NCI-H1092 treated with DMSO at 0.1 percent for 48 hours (cell line): ENCODE measurements around the gene KCNC3.
A peak's percentile ranks its signal among the peaks of the same experiment; 100 is the strongest.
"Not testable (repeated sequence)": the region's sequence is repeated elsewhere in the genome, so short reads cannot be mapped to it uniquely, and the experiment has no call there.

Experiments
- DNase-seq: peaks from one replicate; lab custom pipeline; 2025; lab: John Stamatoyannopoulos, UW

Gene KCNC3

DNA sequence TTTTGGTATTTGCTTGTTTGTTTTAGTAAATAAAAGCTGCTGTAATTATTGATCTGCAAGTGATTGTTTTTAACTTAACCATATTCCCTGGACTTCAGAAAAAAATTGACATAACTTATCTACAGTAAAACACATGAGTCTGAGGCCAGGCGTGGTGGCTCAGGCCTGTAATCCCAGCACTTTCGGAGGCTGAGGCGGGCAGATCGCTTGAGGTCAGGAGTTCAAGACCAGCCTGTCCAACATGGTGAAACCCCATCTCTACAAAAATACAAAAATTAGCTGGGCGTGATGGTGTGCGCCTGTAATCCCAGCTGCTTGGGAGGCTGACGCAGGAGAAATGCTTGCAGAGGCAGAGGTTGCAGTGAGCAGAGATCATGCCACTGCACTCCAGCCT lies 24.3 kb upstream of the KCNC3 start:
- not testable (repeated sequence) for DNase-seq

DNA sequence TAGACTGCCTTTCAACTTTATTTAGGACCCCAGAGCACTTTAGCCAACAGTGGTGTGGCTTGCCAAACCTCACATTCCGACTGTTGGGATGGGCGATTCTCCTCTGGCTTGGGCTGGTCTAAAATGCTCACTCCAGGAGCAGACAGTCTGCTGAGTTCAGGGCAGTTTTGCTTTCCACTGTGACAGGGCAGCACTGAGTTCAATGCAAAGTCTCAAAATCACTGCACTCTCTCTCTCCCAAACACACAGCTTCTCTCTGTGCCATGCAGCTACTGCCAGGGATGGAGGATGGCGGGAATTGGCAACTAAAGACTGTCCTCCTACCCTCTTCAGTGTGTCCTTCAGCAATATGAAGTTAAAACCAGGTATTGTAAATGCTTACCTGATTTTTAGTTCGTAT lies 23.1 kb upstream of the KCNC3 start:
- no peak for DNase-seq

DNA sequence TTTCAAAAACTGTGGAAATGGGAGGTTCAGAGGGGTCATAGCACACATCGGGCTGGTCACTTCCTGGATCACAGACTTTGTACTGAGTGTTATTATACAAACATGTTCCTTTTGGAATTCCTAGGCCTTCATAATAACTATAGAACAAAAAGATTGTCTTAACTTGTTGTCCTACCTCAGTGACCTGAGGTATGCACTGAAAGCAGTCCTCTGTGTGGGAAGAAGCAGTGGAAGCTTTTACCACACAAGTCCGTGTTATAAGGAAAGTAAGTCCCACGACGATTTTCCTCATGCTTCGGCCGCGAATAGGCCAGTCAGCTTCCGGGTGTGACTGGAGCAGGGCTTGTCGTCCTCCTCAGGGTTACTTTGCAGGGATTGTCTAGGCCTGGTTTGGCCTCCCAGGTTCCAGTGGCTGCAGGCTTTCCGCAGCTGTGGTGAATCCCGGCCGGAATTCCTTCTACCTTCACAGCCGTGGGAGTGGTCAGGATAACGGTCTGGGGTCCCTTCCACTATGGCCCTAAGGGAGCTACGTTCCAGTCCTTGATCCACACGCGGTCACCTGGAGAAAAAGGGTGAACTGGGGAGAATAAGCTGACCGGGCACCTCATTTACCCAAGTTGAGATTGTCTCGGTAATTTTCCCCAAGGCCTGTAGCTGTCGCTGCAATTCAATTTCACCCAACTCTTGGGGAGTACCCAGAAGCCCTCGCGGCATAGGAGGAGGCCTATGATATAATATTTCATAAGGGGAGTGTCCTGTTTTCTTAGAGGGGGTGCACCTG lies 20.3 kb upstream of the KCNC3 start:
- DNase-seq = no peak

DNA sequence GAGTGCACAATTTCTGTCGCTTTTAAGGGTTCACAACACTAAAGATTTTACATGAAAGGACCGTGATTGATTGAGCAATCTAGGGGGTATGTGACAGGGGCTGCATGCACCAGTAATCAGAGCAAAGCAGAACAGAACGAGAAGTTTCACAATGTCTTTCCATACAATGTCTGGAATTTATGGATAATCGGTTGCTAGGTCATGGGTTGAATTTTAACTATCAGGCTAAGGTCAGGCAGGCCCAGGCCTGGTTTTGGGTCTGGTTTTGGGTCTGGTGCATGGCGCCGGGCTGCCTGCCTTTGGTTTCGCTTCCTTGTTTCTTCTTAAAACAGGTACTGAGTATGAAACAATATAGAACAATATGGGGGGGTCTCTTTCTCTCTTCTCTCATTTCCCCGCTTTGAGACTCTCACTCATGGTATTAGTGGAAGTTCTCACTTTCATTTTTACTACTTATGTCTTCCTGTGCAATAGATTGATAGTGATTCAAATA lies 18.0 kb upstream of the KCNC3 start:
- not testable (repeated sequence) for DNase-seq

DNA sequence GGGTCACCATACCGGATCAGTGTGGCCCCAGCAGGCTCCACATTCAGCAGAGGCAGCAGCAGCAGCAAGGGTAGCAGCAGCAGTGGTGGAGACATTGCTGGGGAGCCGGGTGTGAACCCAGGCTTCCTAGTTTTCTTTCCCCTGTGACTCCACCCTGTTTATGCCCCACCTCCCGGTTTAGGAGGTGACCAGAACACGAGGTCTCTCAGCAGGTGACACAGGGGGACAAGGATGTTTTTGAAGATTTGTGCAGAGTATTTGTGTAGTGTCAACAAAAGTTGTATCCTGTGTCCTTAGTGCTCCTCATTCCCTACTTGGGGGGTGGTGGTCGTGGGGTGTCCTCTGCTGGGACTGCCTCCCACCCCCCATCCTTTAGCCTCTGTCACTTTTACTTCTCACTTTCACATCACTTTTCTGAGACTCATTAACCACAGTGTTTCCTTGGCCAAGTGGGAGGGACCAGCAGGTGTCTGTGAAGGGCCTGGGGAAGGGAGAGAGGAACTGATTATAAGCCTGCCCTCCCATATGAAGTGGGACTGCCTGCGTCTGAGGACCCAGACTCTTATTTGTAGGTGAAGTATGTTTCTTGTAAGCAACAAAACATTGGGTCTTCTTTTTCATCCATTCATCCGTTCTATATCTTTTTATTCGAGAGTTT lies 15.6 kb upstream of the KCNC3 start:
- no peak for DNase-seq

DNA sequence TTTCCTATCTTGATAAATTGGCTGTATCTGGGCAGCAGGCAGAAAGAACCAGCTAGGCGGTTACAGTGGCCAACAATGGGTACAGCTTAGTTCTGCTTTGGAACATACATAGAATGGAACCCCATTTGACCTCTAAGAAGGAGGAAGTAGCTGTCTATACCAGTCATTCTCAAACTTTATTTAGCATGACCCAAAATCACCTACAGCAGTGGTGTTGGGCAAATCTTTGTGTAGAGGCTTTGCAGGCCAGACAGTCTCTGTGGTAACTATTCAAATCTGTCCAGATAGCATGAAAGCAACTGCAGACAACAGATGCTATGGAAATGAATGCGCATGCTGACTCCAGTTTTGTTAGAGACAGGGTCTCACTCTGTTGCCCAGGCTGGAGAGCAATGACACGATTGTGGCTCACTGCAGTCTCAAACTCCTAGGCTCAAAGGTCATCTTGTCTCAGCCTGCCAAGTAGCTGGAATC lies 12.0 kb upstream of the KCNC3 start:
- no peak for DNase-seq

DNA sequence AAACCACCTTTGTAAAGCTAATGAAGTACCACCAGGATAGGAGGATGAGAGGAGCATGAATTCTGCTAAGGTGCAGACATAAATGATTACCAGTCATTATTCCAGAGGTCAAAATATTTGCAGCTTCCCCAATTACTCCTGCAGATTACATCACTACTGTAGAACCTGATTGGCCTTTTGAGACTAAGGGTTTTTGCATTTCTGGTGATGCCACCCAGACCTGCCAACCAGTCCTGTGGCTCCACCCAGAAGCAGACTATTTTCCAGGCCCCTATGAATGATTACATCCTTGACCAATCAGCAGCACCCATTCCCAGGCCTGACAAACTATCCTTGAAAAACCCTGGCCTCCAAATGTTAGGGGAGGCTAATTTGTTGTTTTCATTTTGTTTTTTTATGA lies 11.2 kb upstream of the KCNC3 start:
- DNase-seq = no peak

DNA sequence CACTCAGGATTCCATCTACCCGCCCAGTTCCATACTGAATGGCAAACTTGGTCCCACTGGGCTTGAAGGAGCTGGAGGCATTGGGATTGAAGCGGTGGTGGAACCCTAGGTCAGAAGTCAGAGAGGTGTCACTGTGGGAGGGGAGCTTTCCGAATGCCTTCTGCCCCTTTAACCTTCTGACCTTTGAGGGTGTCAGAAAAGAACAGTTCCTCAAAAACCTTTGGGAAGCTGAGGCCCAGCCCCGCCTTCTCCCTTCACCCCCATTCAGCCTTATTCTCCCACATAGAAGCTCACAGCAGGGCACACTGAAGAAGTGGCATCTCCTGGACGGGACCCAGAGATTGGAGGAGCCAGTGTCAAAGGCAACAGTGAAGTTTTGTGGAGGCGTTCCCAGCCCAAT lies 7.9 kb upstream of the KCNC3 start:
- DNase-seq = not testable (repeated sequence)

DNA sequence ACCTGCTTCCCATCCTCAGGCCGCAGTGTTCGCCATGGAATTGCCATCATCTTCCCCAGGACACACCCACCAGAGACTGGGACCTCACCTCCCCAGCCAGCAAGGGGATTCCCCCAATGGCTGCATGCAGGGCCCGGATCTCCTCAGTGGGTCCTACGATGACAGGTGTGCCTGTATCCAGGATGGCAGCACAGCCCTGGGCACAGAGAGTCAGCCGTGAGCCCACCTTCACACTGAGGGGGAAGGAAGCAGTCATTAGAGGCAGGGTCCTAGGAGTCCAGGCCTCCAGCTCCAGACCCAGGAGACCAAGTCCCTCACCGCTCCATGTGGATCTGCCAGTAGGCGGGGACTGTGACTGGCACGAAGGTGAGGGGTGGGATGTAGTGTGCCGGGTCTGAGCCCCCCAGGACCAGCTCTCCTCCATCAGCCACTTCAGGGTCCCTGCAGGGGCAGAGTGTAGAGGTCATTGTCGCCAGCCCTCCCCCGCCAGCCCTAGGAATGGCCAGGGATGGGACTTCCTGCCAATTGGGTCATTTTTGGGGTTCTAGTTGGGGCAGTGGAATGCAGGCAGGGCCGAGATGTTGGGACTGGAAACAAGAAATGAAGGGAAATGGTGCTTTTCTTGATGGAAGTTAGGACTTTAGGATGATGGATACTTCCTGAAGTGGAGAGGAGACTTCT lies 5.7 kb upstream of the KCNC3 start:
- no peak for DNase-seq

DNA sequence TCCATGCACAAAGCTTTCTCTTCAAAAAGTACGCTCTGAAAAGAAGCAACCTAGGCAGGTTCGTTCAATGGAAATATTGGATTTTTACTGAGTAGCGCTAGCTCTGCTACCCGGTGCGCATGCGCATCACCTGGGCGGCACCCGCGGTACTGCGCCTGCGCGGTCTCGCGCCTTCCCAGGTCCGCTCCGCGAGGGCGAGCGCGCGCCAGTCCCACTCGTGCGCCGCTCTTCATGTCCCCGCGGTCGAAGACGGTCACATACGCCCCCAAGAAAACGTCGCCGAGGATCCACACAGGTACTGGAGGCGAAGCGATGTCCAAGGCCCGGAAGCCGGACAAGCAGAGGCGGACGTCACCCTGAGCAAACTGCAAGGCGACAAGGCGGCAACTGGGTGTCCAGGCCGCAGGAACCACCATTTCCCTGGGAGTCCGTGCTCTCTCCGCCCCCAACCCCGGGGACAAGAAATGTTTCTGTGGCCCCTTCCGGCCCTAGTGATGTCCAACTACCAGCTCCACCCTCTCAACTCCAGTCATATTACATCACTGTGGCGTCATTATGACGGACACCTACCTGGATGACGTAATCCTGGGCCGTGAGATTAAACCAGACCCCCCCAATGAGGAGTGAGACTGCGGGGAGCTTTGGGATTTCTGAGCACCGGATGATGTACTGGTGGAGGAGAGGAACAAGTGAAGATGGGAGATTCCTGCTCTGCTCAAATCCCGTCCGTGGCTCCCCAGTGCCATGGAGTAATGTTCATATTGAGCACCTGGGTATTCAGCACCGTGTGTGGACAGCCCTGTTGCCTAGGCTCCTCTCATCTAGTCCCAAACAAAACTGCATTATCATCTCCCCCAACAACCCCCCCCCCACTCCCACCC lies 4.8 kb upstream of the KCNC3 start:
- no peak for DNase-seq

DNA sequence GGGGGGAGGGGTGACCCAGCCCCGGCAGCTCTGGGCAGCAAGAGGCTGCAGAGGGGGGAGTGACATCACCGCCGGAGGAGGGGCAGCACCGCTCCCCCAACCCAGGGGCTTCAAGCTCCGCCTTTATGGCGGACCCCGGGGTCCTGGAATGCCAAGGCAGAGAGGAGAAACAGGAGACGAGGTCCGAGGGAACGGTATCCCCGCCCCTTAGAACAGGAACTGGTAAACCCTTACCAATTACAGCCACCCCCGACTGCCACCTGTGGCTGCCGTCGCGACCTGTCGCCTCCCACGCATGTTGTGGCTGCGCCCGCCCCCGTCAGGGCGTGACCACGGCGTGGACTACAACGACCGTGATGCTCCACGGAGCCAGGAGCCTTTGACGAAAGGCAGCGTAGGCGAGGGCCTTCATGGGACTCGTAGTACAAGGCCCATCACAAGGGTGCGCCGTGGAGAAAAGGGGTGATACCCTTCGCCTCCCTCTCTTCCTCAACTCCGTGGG lies 4.1 kb upstream of the KCNC3 start:
- DNase-seq = peak; percentile 80

DNA sequence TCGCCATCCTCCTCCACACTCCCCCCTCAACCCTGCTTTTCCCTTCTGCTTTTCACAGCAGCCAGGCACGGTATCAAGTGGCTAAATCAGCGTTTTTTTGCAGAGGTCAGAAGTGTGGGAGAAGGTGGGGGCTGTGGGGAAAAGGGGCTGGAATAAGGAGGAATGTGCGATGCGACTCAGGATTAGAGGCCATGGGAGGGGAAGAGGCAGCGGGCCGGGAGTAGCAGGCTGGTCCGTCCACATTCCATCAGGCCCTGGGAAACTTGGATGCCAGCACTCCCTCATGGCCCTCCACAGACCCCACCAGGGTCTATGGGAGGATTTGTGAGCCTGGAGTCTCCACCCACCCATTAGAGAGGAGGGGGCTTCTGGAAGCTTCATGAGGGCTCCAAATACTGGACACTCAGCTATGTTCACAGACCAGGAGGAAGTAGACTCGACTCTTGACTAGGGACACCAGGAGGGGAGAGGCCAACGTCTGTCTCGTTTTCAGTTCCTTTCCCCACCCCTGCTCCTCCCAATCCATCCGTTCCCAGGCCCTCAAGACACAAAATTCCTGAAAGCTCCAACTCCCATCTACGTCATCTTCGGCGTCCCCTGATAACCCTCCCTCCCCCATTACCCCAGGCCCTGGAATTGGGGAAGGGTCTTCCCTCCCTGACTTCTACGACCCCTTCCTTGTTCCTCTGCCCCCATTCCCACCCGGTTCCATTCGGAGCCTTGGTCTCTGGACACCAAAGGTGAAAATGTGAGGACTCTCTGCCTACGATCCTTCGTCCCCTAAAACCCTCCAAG lies 3.3 kb upstream of the KCNC3 start:
- no peak for DNase-seq

DNA sequence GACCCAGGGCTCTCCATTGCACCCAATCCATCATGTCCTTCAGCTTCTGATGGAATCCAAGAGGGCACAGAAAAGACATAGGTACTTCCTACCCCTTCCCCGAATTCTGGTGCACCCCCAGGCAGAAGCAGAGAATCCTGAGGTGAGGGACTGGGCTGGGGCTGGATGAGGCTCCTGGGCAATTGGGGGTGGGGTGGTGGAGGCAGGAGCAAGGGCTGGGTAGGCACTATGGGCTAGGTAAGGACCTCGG lies 2.7 kb upstream of the KCNC3 start:
- DNase-seq = no peak

DNA sequence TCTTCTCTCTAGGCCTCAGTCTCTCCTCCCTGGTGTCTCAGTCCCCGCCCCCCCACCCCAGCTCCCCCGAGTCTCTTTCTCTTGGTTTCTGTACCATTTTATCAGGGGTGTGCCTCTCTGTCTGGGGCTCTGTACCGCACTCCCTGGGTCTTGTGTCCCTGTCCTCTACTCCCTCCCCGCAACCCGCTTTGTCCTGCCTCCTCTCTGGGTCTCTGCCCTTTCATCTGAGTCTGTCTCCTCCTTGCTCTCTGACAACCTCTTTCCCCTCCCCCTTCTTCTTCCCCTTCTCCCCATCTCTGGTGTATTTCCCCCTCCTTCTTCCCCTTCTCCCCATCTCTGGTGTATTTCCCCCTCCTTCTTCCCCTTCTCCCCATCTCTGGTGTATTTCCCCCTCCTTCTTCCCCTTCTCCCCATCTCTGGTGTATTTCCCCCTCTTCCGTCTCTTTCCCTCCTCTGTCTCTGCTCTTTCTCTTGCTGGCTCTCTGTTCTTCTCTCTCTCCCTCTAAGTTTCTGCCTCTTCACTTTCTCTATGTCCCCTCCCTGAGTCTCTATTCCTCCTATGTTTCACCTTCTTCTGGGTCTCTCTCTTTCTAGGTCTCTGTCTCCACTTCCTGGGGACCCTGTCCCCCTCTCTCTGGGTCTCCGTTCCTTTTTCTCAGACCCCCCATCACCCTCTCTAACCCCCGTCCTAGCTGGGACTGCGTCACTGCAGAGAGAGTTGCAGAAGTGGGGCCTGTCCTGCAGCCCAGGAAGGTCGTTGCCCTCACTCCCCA lies 2.2 kb upstream of the KCNC3 start:
- DNase-seq = no peak

DNA sequence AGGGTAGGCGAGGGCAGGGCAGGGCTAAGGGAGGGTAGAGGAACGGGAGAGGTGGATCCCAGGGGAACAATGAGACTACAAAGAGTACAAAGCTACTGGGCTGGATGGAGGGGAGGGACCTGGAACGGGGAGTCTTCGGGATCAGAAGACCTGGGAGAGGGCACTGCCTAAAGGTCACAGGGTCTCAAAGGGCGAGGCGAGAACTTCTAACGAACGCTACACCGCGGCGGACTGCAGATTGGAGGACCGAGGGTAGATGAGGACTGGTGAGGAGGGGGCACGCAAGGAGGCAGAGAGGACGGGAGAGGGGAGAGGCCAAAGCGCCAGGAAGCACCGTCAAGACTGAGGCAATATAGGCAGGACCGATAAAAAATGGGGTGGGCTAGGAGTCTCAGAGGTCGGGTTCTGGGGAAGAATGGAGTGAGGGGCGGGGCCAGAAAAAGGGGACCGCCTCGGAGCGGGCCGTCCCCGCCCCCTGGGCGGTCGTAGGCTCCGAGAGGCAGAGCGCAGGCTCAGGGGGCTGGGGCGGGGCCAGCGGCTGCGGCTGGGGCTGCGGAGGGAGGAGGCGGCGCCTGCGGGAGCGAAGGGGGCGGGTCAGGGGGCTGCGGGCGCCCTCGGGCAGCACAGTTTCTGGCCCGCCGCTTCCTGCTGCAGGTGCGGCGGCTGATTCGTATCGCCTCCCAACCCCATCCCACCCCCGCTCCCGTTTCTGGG lies 1.3 kb upstream of the KCNC3 start:
- peak; percentile 80 for DNase-seq

DNA sequence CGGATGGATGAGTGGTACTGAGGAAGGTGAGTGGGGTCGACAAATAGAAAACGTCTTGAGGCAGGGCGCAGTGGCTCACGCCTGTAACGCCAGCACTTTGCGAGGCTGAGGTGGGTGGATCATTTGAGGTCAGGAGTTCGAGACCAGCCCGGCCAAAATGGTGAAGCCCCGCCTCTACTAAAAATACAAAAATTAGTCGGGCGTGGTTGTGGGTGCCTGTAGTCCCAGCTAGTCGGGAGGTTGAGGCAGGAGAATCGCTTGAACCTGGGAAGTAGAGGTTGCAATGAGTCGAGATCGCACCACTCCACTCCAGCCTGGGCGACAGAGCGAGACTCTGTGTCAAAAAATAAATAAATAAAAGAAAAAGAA lies 733 bp upstream of the KCNC3 start:
- not testable (repeated sequence) for DNase-seq

DNA sequence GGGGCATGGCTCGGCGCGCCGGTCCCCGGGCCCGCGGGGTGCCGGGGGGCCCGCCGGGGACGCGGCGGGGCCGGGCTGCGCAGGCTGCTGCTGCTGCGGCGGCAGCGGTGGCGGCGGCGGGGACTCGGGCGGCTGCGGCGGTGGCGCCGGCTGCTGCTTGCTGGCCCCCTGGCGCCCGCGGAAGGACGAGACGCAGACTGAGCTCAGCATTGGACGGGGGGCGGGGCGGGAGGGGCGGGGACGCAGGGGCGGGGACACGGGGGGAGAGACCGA lies 368 bp downstream of the KCNC3 start:
- no peak for DNase-seq

DNA sequence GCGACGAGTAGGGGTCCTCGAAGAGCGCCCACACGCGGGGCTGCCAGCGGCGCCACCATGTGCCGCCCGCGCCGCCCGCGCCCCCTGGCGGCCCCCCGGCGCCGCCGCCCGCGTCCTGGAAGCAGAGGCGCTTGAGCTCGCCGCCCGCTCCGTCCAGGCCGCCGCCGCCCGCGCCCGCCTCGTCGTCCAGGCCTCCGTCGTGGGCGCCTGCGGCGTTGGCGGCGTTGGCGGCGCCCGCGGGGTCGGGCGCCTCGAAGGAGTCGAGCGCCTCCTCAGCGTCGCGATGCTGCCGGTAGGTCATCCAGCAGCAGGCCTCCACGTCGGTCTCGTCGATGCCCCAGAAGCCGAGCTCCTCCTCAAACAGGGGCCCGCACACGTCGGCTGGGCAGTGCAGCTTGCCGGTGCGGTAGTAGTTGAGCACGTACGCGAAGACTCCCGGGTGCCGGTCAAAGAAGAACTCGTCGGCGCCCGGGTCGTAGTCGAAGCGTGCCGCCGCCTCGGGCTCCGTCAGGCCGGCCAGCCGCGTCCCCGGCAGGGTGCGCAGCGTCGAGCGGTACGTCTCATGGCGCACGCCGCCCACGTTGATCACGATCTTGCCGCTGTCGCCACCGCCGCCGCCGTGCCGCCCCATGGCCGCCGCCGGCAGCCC lies 829 bp downstream of the KCNC3 start:
- DNase-seq = no peak

DNA sequence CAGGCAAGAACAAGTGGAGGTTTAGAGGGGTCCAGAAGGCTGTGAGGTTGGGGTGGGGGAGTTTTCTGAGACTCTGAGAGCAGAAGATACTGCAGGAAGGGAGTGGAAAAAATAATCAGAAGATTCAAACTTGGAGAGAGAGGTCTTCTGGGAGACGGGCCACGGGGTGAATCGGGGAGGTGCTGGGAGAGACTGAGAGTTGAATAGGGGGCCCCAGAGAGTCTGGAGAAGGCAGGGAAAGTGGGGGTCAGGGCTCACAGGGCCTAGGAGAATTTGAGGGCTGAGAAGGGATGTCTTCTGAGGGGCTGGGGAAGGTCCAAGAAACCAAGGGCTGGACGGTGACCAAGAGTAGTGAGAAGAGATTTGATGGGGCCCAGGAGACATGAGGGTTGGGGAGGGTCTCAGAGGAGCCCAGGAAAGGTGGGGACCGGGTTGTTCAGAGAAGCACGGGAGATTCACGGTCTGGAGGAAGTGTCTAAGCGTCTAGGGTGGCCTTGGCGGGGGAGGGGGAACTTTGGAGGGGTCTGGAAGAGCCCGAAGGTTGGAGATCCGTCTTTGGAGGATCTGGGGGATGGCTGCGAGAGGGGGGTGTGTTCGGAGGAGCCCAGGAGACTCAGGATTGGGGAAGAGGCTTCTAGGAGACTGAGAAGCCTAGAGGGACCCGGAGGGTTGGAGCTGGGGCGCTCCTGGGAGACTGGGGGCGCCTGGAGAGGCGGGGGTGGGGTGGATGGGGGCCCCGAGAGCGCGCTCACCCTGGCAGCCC lies 1.5 kb downstream of the KCNC3 start:
- no peak for DNase-seq
